BJ (cell line): Measurements from ENCODE around the gene C5. TPM values are rescaled to one million over a fixed set of nuclear protein-coding genes. Genes with fewer than 3 reads are reported as not detected.
A peak's percentile ranks its signal among the peaks of the same experiment; 100 is the strongest.

ENCODE experiments used
- CTCF ChIA-PET: fragments of 350-600 bp; formaldehyde crosslinking; extraction: SDS; loops from one replicate; lab custom pipeline; 2021; ENCODE audit warnings: antibody characterized with exemption, inconsistent platforms; lab: Yijun Ruan, JAX
- POLR2A ChIA-PET: fragments of 300-600 bp; sonication (Branson Sonifier 250); formaldehyde crosslinking; extraction: SDS; loops from one replicate; lab custom pipeline; 2021; ENCODE audit warnings: antibody characterized with exemption; lab: Charles Lee
- DNase-seq: peaks from one replicate; pipeline ENCODE4 v3.0.0-alpha.2; 2011; ENCODE audit warnings: low read depth
- H3K27me3 ChIP-seq: 2 replicates; pipeline ENCODE4 v1.6.0; 2011; ENCODE audit warnings: low read length; ENCODE audit not compliant: control insufficient read depth, insufficient read depth
- H3K36me3 ChIP-seq: 2 replicates; pipeline ENCODE4 v1.5.1; 2011; ENCODE audit warnings: low read length; ENCODE audit not compliant: control insufficient read depth, insufficient read depth
- H3K4me3 ChIP-seq: 2 replicates; pipeline ENCODE4 v1.5.1; 2011; ENCODE audit warnings: low read depth, mild to moderate bottlenecking, control low read depth, low read length
- CTCF ChIP-seq: IDR thresholded peaks from 2 replicates; pipeline ENCODE4 v1.5.1; 2011; ENCODE audit warnings: low read depth, mild to moderate bottlenecking, control low read depth, inconsistent platforms, low read length, moderate library complexity; ENCODE audit not compliant: insufficient read depth
- polyA plus RNA-seq: library from polyadenylated mRNA; depleted of rRNA; stranded (reverse); fragments of >200 nt; gene quantifications from 2 replicates; pipeline ENCODE4 v1.2.3, GENCODE V29; 2011

Gene C5
- polyA plus RNA-seq, 1 experiment = 1.4 TPM

DNA sequence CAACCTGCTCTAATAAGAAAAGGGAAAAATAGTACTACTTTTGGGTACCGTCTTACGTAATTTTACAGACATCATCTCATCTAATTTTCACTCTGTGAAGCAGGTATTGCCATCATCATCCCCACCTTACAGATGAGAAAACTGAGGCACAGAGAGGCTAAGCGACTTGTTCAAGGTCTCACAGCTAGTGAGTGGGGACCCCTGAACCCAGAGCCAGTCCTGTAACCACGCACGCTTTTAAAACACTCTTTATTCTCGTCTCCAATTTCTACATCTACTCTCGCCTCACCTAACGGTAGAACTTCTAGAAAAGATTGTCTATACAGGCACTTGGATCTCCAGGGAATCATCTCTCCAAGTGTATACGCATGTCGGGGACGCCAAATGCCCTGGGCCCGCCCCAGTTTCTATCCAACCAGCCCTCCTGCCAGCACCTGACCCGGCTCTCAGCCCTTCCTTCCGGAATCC, 122.0 kb downstream of the C5 start:
- CTCF ChIA-PET = interaction anchor here (1.2 kb wide), 1 partner anchor 10 kb away, joined by 3 read pairs; no protein-coding TSS in a partner anchor
- POLR2A ChIA-PET = no interaction called here
- no peak for DNase-seq
- no peaks in the 10 kb centered on the region for H3K27me3 ChIP-seq
- no peak for TF ChIP-seq CTCF
- H3K36me3 ChIP-seq = no peaks in the 10 kb centered on the region
- H3K4me3 ChIP-seq = peak overlapping the region; percentile 48

DNA sequence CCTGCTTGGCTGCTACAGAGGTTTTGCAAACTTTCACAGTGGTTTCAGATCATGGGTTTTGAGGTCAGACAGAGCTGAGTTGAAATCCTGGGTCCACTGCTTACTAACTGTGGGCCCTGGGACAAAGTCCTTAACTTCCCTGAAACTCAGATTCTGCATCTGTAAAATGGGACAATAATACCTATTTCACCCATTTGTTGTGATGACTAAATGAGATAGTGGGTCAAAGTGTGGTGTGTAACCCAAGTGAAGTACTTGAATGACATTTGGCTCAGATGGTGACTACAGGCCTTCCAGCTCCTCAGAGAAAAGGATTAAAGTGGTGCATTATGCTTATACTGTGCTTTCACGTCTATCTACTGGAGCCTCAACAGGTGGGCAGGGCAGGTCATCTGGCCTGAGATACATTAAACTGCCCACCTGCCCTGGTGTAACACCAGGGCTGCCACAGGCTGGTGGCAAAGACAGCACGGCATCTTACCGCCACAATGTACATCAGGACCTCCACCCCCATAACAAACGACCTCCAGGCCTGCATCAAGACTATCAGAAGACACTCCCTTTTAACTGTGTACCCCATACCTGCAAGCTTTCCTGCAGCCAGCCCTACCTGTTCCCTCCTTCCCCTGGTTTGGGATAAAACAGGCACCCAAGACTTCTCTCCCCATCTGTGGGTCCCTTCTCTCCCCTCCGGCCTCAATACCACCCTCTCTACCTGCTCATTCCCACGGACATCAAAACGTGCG, 122.6 kb downstream of the C5 start:
- Histone ChIP-seq H3K27me3 (no peaks in the 10 kb centered on the region), H3K4me3 (no peak overlapping the region), H3K36me3 (no peaks in the 10 kb centered on the region)
- no peak for TF ChIP-seq CTCF
- CTCF ChIA-PET = interaction anchor here (1.2 kb wide), 1 partner anchor 9 kb away, joined by 3 read pairs; no protein-coding TSS in a partner anchor
- POLR2A ChIA-PET = no interaction called here
- no peak for DNase-seq

- CTCF ChIA-PET = interaction anchor here (0.8 to 1.2 kb wide), 3 partner anchors 8 to 10 kb away, joined by 3 read pairs; no protein-coding TSS in a partner anchor
- no peak for DNase-seq
These were observed 123.6 kb downstream of the C5 start, which contains the start of gene TRAF1 for GRCh38 chr9:120926397-120926928. TSS of gene TRAF1 (minus strand) at chr9:120926796. CDS start at chr9:120926075, 721 bp downstream.

GRCh38 chr9:120925535-120926396, 124.3 kb downstream of the C5 start:
- Histone ChIP-seq H3K27me3 (no peaks in the 10 kb centered on the region), H3K36me3 (no peaks in the 10 kb centered on the region), H3K4me3 (no peak overlapping the region)
- peak; percentile 55 for DNase-seq
- TF ChIP-seq CTCF = no peak
- CTCF ChIA-PET = interaction anchor here (0.6 to 1.1 kb wide), 3 partner anchors 10 to 30 kb away, joined by 3 read pairs; no protein-coding TSS in a partner anchor
- POLR2A ChIA-PET = no interaction called here

More at GRCh38 chr9:120926397-120926928, 123.6 kb downstream of the C5 start, which contains the start of gene TRAF1:
- Histone ChIP-seq H3K4me3 (no peak within 1 kb of the TSS), H3K27me3 (no peaks in the 10 kb centered on the region), H3K36me3 (no peaks in the 10 kb centered on the region)
- POLR2A ChIA-PET = no interaction called here
- TF ChIP-seq CTCF = no peak
